GM18498 (cell line): ENCODE results near the gene AFF2.

ENCODE experiments used
- ATAC-seq: cut with Tn5 transposase; IDR thresholded peaks from one replicate; pipeline ENCODE4 v1.9.1; 2021; ENCODE audit warnings: mild to moderate bottlenecking, moderate library complexity; ENCODE audit not compliant: unreplicated experiment

AFF2 gene

GRCh38 chrX:148500423-148501385, at the start of gene AFF2:
AFF2 (plus strand) TSS chrX:148500617; CDS start chrX:148501098, 481 bp downstream.
- ATAC-seq: peak; percentile 68

DNA sequence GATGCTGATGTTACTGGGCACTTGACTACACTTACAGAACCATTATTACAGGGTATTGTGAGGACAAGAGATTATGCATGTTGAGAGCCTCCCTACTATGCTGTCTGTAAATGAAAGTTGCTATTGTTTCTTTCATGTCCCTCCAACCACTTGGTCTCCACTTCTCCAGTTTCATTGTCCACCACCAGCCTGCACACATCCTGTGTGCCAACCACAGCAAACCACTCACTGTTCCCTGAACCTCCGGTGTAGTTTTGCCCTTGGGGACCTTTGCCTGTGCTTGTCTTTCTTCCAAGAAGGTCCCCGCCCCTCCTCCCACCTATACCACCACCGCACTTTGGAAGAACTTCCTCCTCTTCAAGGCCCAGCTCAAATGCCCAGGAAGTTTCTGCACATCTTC, 43.1 kb upstream of the AFF2 start:
- peak; percentile 63 for ATAC-seq

- peak; percentile 89 for ATAC-seq
These were observed 41.1 kb upstream of the AFF2 start for GRCh38 chrX:148459343-148459742.

GRCh38 chrX:148466292-148466691, 34.1 kb upstream of the AFF2 start:
- peak; percentile 86 for ATAC-seq

DNA sequence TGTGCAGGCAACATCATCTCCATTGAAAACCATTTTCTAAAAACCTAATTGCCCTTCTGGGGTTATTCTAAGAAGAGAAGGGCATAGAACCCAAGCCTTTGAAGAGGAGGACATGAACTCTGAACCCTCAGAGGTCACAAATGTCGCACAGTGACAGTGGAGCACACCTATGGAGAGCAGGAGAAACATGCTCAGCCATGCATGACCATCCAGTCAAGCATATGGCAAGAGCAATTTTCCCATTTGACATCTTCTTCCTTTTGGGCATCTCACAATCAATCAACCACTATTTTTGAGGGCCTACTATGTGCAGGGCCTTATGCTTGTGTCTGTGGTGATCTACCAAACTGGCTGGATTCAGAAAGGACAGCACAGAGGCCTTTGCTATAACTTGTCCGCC, 30.1 kb upstream of the AFF2 start:
- no peak for ATAC-seq

DNA sequence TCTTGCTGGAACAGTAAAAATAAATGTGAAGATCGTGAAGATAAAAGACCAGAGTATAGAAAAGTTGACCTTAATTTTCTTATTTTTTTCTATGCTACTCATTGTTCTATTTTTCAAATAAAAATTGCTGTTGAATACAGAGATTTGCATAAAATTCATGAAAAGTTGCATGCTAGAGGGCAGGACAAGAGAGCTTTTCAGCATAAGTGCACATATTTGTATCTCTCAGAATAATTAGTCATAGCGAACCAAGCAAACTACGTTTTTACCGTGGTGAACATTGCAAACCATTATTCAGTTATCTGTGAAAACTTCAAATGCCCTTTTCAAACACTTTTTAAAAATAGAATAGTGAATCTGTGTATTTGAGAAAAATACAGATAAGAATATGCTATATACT, 26.4 kb upstream of the AFF2 start:
- no peak for ATAC-seq

DNA sequence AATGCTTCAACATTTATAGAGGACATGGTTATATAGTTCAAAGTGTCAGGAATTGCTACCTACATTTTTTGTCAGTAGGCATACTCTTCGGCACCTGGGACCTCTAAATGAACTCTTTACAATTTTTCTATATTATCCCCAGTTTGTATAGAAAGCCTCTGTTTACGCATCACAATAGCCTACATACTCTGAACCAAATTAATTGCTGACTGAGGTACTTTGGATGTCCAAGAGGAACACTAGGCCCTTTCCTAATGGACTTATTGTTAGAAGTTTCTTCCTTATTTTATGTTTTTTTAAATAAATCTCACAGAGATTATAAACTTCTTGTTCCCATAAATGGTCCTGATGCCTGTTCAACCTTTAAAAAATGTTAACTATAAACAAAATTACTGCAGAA, 8.4 kb upstream of the AFF2 start:
- no peak for ATAC-seq

GRCh38 chrX:148495176-148495575, 5.2 kb upstream of the AFF2 start:
- no peak for ATAC-seq

- ATAC-seq: no peak
These were observed 2.4 kb upstream of the AFF2 start for GRCh38 chrX:148498067-148498466.

DNA sequence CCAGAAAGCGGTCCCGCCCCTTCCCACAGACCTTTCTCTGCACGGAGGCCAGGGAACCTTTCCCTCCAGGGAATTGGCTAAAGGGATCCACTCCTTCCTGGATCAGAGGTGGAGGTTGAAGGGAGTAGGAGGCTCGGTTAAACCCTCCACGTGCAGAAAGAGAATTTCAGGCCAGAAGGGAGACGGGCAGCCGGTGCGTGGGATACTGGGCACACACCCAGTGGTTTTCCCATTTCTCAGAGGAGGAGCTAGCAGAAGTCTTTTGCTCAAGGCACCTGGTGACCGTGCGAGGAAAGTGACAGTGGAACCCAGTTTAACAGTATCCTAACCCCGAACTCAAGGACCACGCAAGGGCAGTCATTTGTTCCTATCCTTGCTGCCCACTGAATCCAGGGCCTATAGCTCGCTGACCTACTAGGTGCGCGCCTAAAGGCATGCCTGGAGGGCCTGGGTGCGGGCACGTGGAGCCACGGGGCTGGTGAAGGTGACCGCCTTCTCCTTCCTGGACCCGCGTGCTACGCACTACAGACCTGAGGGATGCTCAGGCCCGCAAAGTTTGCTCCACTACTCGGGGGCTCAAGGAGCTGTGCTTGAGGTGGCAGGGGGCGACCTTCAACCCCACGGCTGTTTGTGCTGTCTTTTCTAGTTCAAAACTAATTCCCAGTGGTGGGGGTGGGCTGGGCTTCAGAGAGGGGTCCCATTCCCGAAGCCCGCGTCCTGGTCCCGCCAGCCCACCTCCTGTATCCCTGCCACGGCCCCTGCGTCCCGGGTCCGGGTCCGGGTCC, 587 bp upstream of the AFF2 start:
- no peak for ATAC-seq

- ATAC-seq: no peak
These were observed 1.1 kb downstream of the AFF2 start for GRCh38 chrX:148501386-148502066.

DNA sequence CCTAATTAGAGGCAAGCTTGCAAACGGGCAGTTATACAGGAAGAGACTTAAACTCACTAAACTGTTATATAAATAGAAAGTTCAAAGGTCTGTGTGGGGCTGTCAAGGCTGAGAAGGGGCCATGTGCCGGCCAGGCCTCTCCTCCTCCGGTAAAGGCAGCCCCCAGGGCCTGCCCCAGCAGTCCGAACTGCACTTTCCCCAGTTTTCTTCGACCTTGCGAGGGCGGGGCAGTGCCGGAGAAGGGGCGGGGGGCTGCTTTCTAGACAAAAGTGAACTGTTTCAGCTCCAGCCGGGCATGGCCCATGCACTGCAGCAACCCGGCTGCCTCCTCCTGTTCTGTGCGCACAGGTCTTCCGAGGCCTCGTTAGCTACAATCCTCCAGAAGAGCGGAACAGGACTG, 4.1 kb downstream of the AFF2 start:
- ATAC-seq: no peak

GRCh38 chrX:148507418-148507817, 7.0 kb downstream of the AFF2 start:
- no peak for ATAC-seq

DNA sequence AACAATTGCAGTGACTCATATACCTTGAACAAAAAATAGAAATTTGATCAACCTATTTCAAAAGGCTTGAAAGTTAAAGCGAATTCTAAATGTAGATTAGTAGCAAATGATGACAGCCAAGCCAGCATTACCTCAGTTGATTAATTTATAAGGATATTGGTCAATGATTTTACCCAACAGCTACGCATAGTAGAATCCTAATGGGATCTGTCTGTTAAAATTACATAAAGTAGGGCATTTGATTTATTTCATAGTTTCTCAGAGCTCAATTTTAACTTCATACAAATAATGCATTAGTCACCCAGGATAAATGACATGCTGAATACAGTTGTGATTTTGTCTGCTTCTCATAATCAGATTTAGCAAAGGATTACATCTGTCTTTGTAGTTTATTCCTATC, 12.0 kb downstream of the AFF2 start:
- no peak for ATAC-seq

GRCh38 chrX:148513661-148514060, 13.2 kb downstream of the AFF2 start:
- no peak for ATAC-seq

- no peak for ATAC-seq
These were observed 16.8 kb downstream of the AFF2 start for GRCh38 chrX:148517176-148517575.

GRCh38 chrX:148522006-148522405, 21.6 kb downstream of the AFF2 start:
- ATAC-seq: no peak

GRCh38 chrX:148523303-148524080, 23.1 kb downstream of the AFF2 start:
- ATAC-seq: no peak

DNA sequence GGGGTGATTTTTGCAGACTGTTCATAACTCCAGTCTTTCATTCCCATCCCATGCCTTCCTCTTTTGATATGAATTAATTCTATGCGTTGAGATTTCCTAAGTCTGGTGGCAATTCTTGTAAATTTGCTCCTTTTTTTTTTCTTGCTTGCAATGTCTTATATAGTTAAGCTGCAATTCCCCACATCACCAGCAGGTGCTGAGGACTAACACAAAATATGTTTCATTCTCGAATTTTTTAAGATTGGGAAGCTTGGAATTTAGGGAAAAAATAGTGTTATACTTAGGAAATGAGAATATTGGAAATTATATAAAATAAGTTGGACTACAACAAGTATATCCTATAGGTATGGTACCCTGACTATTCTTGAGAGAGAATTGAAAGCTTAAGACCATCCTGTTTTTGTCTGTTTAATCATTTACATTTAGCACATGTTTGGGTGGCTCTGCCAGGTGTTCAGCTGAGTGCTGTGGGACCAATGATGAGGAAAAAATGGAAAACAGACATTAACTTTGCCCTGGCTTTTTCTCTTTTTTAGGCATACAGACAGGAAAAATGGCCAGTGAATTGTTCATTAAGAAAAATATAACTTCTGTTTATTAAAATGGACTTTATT, 30.2 kb downstream of the AFF2 start:
- ATAC-seq: no peak

DNA sequence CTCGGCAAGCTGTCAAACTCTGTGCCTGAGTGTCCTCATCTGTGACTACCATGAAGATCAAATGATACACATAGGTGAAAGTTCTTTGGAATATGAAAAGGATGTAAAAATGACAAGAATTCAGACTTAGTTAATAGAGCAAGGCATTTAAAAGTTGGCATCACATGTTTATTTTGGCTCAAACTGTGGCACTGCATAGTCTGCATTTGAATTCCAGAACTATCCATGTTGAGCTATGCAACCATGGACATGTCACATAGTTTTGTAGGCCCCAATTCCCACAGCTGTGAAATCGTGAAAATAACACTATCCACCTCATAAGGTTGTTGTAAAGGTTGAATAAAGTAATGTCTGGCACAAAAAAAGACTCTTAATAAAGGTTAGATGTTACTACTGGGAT, 33.9 kb downstream of the AFF2 start:
- no peak for ATAC-seq
